A673 (cell line): Measurements from ENCODE around the gene JMJD8.

Experiments
- EZH2 ChIP-seq: fragments of 200-600 bp; sonication (generic); IDR thresholded peaks from 2 replicates; pipeline ENCODE4 v1.6.1; 2017; ENCODE audit warnings: borderline replicate concordance, low read depth, mild to moderate bottlenecking, mixed read lengths, antibody characterized with exemption, low read length; ENCODE audit not compliant: poor library complexity, severe bottlenecking
- TF ChIP-seq, protein P1 (sequence below): fragments of 300-800, 200-600 bp; sonication (generic); conservative IDR thresholded peaks from 2 replicates; pipeline ENCODE4 v1.5.1; 2017; ENCODE audit warnings: low read depth, mild to moderate bottlenecking, antibody characterized with exemption, low read length, moderate library complexity, mixed read lengths

DNA sequence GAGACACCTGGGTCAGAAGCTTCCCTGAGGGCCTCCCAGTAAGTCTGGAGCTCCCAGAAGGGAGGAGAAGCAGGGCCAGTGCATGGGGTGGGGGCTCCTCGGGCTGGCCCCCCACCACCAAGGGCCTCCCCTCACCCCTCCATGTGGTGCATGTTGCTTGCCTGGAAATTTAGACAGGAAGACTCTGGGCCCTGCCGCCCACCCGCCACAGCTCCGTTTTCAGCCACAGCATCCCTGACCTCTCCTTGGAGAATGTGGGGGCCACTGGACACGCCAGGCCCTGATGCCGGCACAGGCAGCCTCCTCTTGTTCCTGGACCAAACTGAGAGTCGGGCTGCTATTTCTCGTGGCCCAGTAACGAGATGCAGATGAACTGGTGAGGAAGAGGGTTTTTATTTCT lies 45.3 kb downstream of the JMJD8 start:
- TF ChIP-seq, protein P1, sequence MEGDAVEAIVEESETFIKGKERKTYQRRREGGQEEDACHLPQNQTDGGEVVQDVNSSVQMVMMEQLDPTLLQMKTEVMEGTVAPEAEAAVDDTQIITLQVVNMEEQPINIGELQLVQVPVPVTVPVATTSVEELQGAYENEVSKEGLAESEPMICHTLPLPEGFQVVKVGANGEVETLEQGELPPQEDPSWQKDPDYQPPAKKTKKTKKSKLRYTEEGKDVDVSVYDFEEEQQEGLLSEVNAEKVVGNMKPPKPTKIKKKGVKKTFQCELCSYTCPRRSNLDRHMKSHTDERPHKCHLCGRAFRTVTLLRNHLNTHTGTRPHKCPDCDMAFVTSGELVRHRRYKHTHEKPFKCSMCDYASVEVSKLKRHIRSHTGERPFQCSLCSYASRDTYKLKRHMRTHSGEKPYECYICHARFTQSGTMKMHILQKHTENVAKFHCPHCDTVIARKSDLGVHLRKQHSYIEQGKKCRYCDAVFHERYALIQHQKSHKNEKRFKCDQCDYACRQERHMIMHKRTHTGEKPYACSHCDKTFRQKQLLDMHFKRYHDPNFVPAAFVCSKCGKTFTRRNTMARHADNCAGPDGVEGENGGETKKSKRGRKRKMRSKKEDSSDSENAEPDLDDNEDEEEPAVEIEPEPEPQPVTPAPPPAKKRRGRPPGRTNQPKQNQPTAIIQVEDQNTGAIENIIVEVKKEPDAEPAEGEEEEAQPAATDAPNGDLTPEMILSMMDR = no peak
- no peak for TF ChIP-seq EZH2
